Measurements from ENCODE around the gene EVI5L.

DNA sequence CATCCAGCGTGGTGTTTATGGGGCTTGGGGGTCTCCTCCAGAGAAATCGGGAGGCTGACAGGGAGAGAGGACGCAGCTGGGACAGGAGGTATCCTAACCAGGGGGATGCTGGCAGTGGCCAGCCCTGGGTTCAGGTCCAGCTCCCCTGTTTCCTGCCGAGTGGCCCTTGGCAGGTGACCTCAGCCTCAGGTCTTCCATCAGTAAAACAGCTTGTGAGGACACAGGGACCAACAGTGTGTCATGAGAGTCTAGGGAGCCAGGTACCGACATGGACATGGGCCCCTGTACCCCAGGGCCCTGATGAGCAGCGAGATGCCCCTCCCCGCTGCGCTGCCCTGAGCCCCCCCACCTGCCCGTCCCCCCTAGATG is 19.6 kb downstream of the EVI5L start:
- TF ChIP-seq POLR2A (IDR thresholded peaks at IDR 0.05) (no peak), POLR2AphosphoS5 (IDR thresholded peaks at IDR 0.05) (no peak)
- TF ChIP-seq, protein P1, sequence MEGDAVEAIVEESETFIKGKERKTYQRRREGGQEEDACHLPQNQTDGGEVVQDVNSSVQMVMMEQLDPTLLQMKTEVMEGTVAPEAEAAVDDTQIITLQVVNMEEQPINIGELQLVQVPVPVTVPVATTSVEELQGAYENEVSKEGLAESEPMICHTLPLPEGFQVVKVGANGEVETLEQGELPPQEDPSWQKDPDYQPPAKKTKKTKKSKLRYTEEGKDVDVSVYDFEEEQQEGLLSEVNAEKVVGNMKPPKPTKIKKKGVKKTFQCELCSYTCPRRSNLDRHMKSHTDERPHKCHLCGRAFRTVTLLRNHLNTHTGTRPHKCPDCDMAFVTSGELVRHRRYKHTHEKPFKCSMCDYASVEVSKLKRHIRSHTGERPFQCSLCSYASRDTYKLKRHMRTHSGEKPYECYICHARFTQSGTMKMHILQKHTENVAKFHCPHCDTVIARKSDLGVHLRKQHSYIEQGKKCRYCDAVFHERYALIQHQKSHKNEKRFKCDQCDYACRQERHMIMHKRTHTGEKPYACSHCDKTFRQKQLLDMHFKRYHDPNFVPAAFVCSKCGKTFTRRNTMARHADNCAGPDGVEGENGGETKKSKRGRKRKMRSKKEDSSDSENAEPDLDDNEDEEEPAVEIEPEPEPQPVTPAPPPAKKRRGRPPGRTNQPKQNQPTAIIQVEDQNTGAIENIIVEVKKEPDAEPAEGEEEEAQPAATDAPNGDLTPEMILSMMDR (IDR thresholded peaks at IDR 0.05), result no peak

All from breast epithelium (tissue), 3 donors.